Measurements from ENCODE around the gene ATP5MC2. TPM values are rescaled to one million over a fixed set of nuclear protein-coding genes. Genes with fewer than 3 reads are reported as not detected.
"Not testable (repeated sequence)": the region's sequence is repeated elsewhere in the genome, so short reads cannot be mapped to it uniquely, and the experiment has no call there.

ATP5MC2 gene
- total RNA-seq: 100 to 1,000 TPM; 278 to 324 TPM

GRCh38 chr12:53675701-53676607 is at the start of gene ATP5MC2:
Gene ATP5MC2, minus strand, starts transcription at chr12:53676083. Its CDS starts 3,469 bp downstream, at chr12:53672614.
- peaks cover 15% of the 10 kb centered on the region for H3K4me1 Mint-ChIP-seq
- H3K9me3 Mint-ChIP-seq: no peaks in the 10 kb centered on the region
- H3K27ac Mint-ChIP-seq: peak within 1 kb of the TSS; percentile 95
- peaks cover 15% of the 10 kb centered on the region for H3K27me3 Mint-ChIP-seq
- ATAC-seq (replicated peaks): peak; percentile 95
- H3K36me3 Mint-ChIP-seq (ENCODE audit: low read depth): peaks cover 51% of the 10 kb centered on the region
- H3K4me3 Mint-ChIP-seq: peak within 1 kb of the TSS; percentile 94

- no peak for ATAC-seq (replicated peaks)
- no peaks in the 10 kb centered on the region for H3K9me3 Mint-ChIP-seq
- H3K4me3 Mint-ChIP-seq: no peak overlapping the region
- peaks cover 74% of the 10 kb centered on the region for H3K36me3 Mint-ChIP-seq (ENCODE audit: low read depth)
- H3K4me1 Mint-ChIP-seq: peaks cover 4% of the 10 kb centered on the region
- no peaks in the 10 kb centered on the region for H3K27me3 Mint-ChIP-seq
- H3K27ac Mint-ChIP-seq: peak overlapping the region; percentile 60
Measured at GRCh38 chr12:53722450-53723041, 46.7 kb upstream of the ATP5MC2 start.

GRCh38 chr12:53720946-53721345 is 45.1 kb upstream of the ATP5MC2 start:
- H3K4me1 Mint-ChIP-seq: peaks cover 9% of the 10 kb centered on the region

GRCh38 chr12:53719649-53720048 is 43.8 kb upstream of the ATP5MC2 start:
- no peak for ATAC-seq (replicated peaks)
- H3K27ac Mint-ChIP-seq: no peak overlapping the region
- peaks cover 9% of the 10 kb centered on the region for H3K4me1 Mint-ChIP-seq

More at GRCh38 chr12:53720946-53721345, 45.1 kb upstream of the ATP5MC2 start:
- Mint-ChIP-seq H3K4me3 (no peak overlapping the region), H3K9me3 (no peaks in the 10 kb centered on the region), H3K27ac (no peak overlapping the region), H3K36me3 (ENCODE audit: low read depth) (peaks cover 88% of the 10 kb centered on the region), H3K27me3 (no peaks in the 10 kb centered on the region)
- no peak for ATAC-seq (replicated peaks)

GRCh38 chr12:53718567-53718966 is 42.7 kb upstream of the ATP5MC2 start:
- H3K4me3 Mint-ChIP-seq; H3K27me3 Mint-ChIP-seq; ATAC-seq (replicated peaks); H3K4me1 Mint-ChIP-seq; H3K9me3 Mint-ChIP-seq; H3K27ac Mint-ChIP-seq: not testable (repeated sequence)
- H3K36me3 Mint-ChIP-seq (ENCODE audit: low read depth): peaks cover 90% of the 10 kb centered on the region

More at GRCh38 chr12:53719649-53720048, 43.8 kb upstream of the ATP5MC2 start:
- Mint-ChIP-seq H3K9me3 (no peaks in the 10 kb centered on the region), H3K36me3 (ENCODE audit: low read depth) (peaks cover 91% of the 10 kb centered on the region), H3K4me3 (no peak overlapping the region), H3K27me3 (no peaks in the 10 kb centered on the region)

- peaks cover 4% of the 10 kb centered on the region for H3K4me1 Mint-ChIP-seq
- no peaks in the 10 kb centered on the region for H3K9me3 Mint-ChIP-seq
- peaks cover 88% of the 10 kb centered on the region for H3K36me3 Mint-ChIP-seq (ENCODE audit: low read depth)
- H3K27ac Mint-ChIP-seq: no peak overlapping the region
- H3K27me3 Mint-ChIP-seq: no peaks in the 10 kb centered on the region
- no peak overlapping the region for H3K4me3 Mint-ChIP-seq
- no peak for ATAC-seq (replicated peaks)
Measured at GRCh38 chr12:53717319-53717718, 41.4 kb upstream of the ATP5MC2 start.

GRCh38 chr12:53714004-53714403 is 38.1 kb upstream of the ATP5MC2 start:
- no peaks in the 10 kb centered on the region for H3K27me3 Mint-ChIP-seq
- H3K4me3 Mint-ChIP-seq: no peak overlapping the region
- H3K9me3 Mint-ChIP-seq: no peaks in the 10 kb centered on the region
- H3K27ac Mint-ChIP-seq: no peak overlapping the region
- peaks cover 68% of the 10 kb centered on the region for H3K36me3 Mint-ChIP-seq (ENCODE audit: low read depth)
- peaks cover 4% of the 10 kb centered on the region for H3K4me1 Mint-ChIP-seq
- ATAC-seq (replicated peaks): no peak

- peaks cover 4% of the 10 kb centered on the region for H3K4me1 Mint-ChIP-seq
- H3K4me3 Mint-ChIP-seq: no peak overlapping the region
- ATAC-seq (replicated peaks): no peak
- H3K27ac Mint-ChIP-seq: no peak overlapping the region
- H3K36me3 Mint-ChIP-seq (ENCODE audit: low read depth): peaks cover 63% of the 10 kb centered on the region
- no peaks in the 10 kb centered on the region for H3K27me3 Mint-ChIP-seq
- no peaks in the 10 kb centered on the region for H3K9me3 Mint-ChIP-seq
Measured at GRCh38 chr12:53713516-53713915, 37.6 kb upstream of the ATP5MC2 start.

- Mint-ChIP-seq H3K4me1 (peaks cover 4% of the 10 kb centered on the region), H3K27me3 (peaks cover 5% of the 10 kb centered on the region), H3K36me3 (ENCODE audit: low read depth) (peaks cover 54% of the 10 kb centered on the region), H3K4me3 (no peak overlapping the region), H3K27ac (no peak overlapping the region), H3K9me3 (no peaks in the 10 kb centered on the region)
- no peak for ATAC-seq (replicated peaks)
Measured at GRCh38 chr12:53712059-53712643, 36.3 kb upstream of the ATP5MC2 start.

GRCh38 chr12:53710091-53710490 is 34.2 kb upstream of the ATP5MC2 start:
- H3K4me3 Mint-ChIP-seq: no peak overlapping the region
- H3K9me3 Mint-ChIP-seq: no peaks in the 10 kb centered on the region
- no peak for ATAC-seq (replicated peaks)
- peaks cover 17% of the 10 kb centered on the region for H3K27me3 Mint-ChIP-seq
- H3K36me3 Mint-ChIP-seq (ENCODE audit: low read depth): peaks cover 38% of the 10 kb centered on the region
- no peaks in the 10 kb centered on the region for H3K4me1 Mint-ChIP-seq
- no peak overlapping the region for H3K27ac Mint-ChIP-seq

GRCh38 chr12:53709671-53710070 is 33.8 kb upstream of the ATP5MC2 start:
- Mint-ChIP-seq H3K9me3 (no peaks in the 10 kb centered on the region), H3K4me1 (no peaks in the 10 kb centered on the region), H3K36me3 (ENCODE audit: low read depth) (peaks cover 33% of the 10 kb centered on the region), H3K27ac (no peak overlapping the region), H3K4me3 (no peak overlapping the region), H3K27me3 (peaks cover 17% of the 10 kb centered on the region)
- no peak for ATAC-seq (replicated peaks)

- ATAC-seq (replicated peaks): no peak
- no peak overlapping the region for H3K4me3 Mint-ChIP-seq
- peaks cover under 1% of the 10 kb centered on the region for H3K36me3 Mint-ChIP-seq (ENCODE audit: low read depth)
- H3K27me3 Mint-ChIP-seq: peaks cover 47% of the 10 kb centered on the region
- no peaks in the 10 kb centered on the region for H3K9me3 Mint-ChIP-seq
- H3K4me1 Mint-ChIP-seq: peaks cover 4% of the 10 kb centered on the region
- no peak overlapping the region for H3K27ac Mint-ChIP-seq
Measured at GRCh38 chr12:53706080-53706479, 30.2 kb upstream of the ATP5MC2 start.

GRCh38 chr12:53703756-53704155 is 27.9 kb upstream of the ATP5MC2 start:
- Mint-ChIP-seq H3K36me3 (ENCODE audit: low read depth) (no peaks in the 10 kb centered on the region), H3K27ac (no peak overlapping the region), H3K27me3 (peaks cover 64% of the 10 kb centered on the region), H3K4me3 (no peak overlapping the region), H3K4me1 (peaks cover 4% of the 10 kb centered on the region), H3K9me3 (no peaks in the 10 kb centered on the region)
- no peak for ATAC-seq (replicated peaks)

GRCh38 chr12:53701518-53702264 is 25.8 kb upstream of the ATP5MC2 start:
- ATAC-seq (replicated peaks): peak; percentile 98
- Mint-ChIP-seq H3K27me3 (peaks cover 74% of the 10 kb centered on the region), H3K4me1 (peaks cover 8% of the 10 kb centered on the region), H3K9me3 (no peaks in the 10 kb centered on the region), H3K36me3 (ENCODE audit: low read depth) (no peaks in the 10 kb centered on the region), H3K4me3 (no peak overlapping the region), H3K27ac (peak overlapping the region; percentile 28)
